K562 (cell line): ENCODE data around the gene HARS2. TPM values are rescaled to one million over a fixed set of nuclear protein-coding genes. Genes with fewer than 3 reads are reported as not detected.

ENCODE experiments used
- FOXA1 ChIP-seq: fragments of 450-650 bp; IDR thresholded peaks from 2 replicates; pipeline ENCODE4 v1.6.1; 2016; ENCODE audit warnings: mild to moderate bottlenecking, borderline replicate concordance
- GABPB2 ChIP-seq: fragments of 250-450 bp; sonication (Bioruptor Pico); conservative IDR thresholded peaks from 2 replicates; pipeline ENCODE4 v1.5.1; 2021; ENCODE audit warnings: mild to moderate bottlenecking
- HBP1 ChIP-seq: fragments of 450-650 bp; formaldehyde crosslinking; IDR thresholded peaks from 2 replicates; pipeline ENCODE4 v1.4.0; 2022; ENCODE audit warnings: missing genetic modification characterization
- ILF3 ChIP-seq: fragments of 450-650 bp; IDR thresholded peaks from 2 replicates; pipeline ENCODE4 v1.6.1; 2018; ENCODE audit warnings: antibody characterized with exemption, mild to moderate bottlenecking, moderate library complexity, borderline replicate concordance
- KAT2B ChIP-seq: IDR thresholded peaks from one replicate; pipeline ENCODE4 v1.6.1; 2012; ENCODE audit warnings: low read depth, mild to moderate bottlenecking, control low read depth, inconsistent platforms, low read length, moderate library complexity
- NUFIP1 ChIP-seq: fragments of 450-650 bp; IDR thresholded peaks from 2 replicates; pipeline ENCODE4 v1.6.1; 2018; ENCODE audit not compliant: partially characterized antibody
- PCBP2 ChIP-seq: fragments of 200-400 bp; formaldehyde crosslinking; IDR thresholded peaks from 2 replicates; pipeline ENCODE4 v1.6.1; 2018; ENCODE audit warnings: low read length, low read depth, mild to moderate bottlenecking, moderate library complexity; ENCODE audit not compliant: poor library complexity, severe bottlenecking
- PHF21A ChIP-seq: fragments of 450-650 bp; IDR thresholded peaks from 2 replicates; pipeline ENCODE4 v1.6.1; 2017; ENCODE audit warnings: low read depth, borderline replicate concordance
- PTBP1 ChIP-seq: fragments of 200-400 bp; formaldehyde crosslinking; IDR thresholded peaks from 2 replicates; pipeline ENCODE4 v1.6.1; 2017; ENCODE audit warnings: low read depth, low read length
- PTTG1 ChIP-seq: fragments of 450-650 bp; IDR thresholded peaks from 2 replicates; pipeline ENCODE4 v1.6.1; 2016; ENCODE audit warnings: low read depth, mild to moderate bottlenecking, missing genetic modification characterization, missing compliant biosample characterization
- PYGO2 ChIP-seq: fragments of 450-650 bp; IDR thresholded peaks from 2 replicates; pipeline ENCODE4 v1.6.1; 2016; ENCODE audit warnings: mild to moderate bottlenecking, missing genetic modification characterization, moderate library complexity, missing compliant biosample characterization
- SLC30A9 ChIP-seq: fragments of 250-450 bp; sonication (Bioruptor Pico); IDR thresholded peaks from 2 replicates; pipeline ENCODE4 v1.8.0; 2022; ENCODE audit warnings: mild to moderate bottlenecking, moderate library complexity
- SMARCB1 ChIP-seq: IDR thresholded peaks from 2 replicates; pipeline ENCODE4 v1.6.1; 2011; ENCODE audit warnings: improper control_type of control experiment, low read depth; ENCODE audit not compliant: insufficient read length
- THRAP3 ChIP-seq: fragments of 450-650 bp; IDR thresholded peaks from 2 replicates; pipeline ENCODE4 v1.6.1; 2016; ENCODE audit warnings: mild to moderate bottlenecking, inconsistent platforms, borderline replicate concordance
- ZBTB8A ChIP-seq: fragments of 450-650 bp; IDR thresholded peaks from 2 replicates; pipeline ENCODE4 v1.6.1; 2018; ENCODE audit warnings: mild to moderate bottlenecking, moderate library complexity; ENCODE audit not compliant: partially characterized antibody
- ZMIZ1 ChIP-seq, 2 experiments: fragments of 150-350 bp in 1 of 2; IDR thresholded peaks; 2 replicates each; pipeline ENCODE4 v1.6.1; 2012 to 2016; ENCODE audit warnings: low read depth in 2 of 2, low read length in 2 of 2, mild to moderate bottlenecking in 1 of 2, moderate library complexity in 1 of 2
- ZNF224 ChIP-seq: sonication (generic); formaldehyde crosslinking; IDR thresholded peaks from 2 replicates; pipeline ENCODE4 v1.8.0; 2022; ENCODE audit warnings: mild to moderate bottlenecking, missing genetic modification reagents
- ZNF274 ChIP-seq: IDR thresholded peaks from 2 replicates; pipeline ENCODE4 v1.6.1; 2011; ENCODE audit warnings: low read depth, mild to moderate bottlenecking, low read length, moderate library complexity, borderline replicate concordance
- polyA plus RNA-seq, 8 experiments: library from polyadenylated mRNA; depleted of rRNA in 4 of 8; stranded (reverse) in 5 of 8; unstranded in 3 of 8; fragments of >200 nt; fragmentation: Nextera tagmentation in 2 of 8; fragmentation: Illumina TruSeq in 1 of 8; extraction: Ambion mirVana in 2 of 8; extraction: Trizol in 1 of 8; gene quantifications; 2 replicates each; pipeline versions ENCODE4 v1.2.1 to v1.2.3, GENCODE V29; 2011 to 2014; ENCODE audit warnings: inconsistent platforms in 1 of 8, missing spikeins in 1 of 8
- total RNA-seq, 7 experiments: library from RNA; depleted of rRNA in 6 of 7; stranded (reverse); fragments of >200 nt in 6 of 7; fragmentation: Illumina TruSeq in 2 of 7; extraction: Trizol in 2 of 7; gene quantifications; 2 replicates each; pipeline versions ENCODE4 v1.2.1 to v1.2.3, GENCODE V29; 2011 to 2021; ENCODE audit warnings: low replicate concordance in 1 of 7
- TF ChIP-seq, protein P1 (sequence below), 2 experiments: fragments of 200-800 bp in 1 of 2; sonication (Bioruptor generic) in 1 of 2; sonication (generic) in 1 of 2; formaldehyde crosslinking in 1 of 2; IDR thresholded peaks in 1 of 2; conservative IDR thresholded peaks in 1 of 2; 2 replicates each; pipeline versions ENCODE4 v1.5.0 to v1.6.1; 2016 to 2020; ENCODE audit warnings: missing compliant biosample characterization in 1 of 2, missing genetic modification characterization in 1 of 2, missing genetic modification reagents in 1 of 2
- TF ChIP-seq, protein P2 (sequence below): sonication (generic); formaldehyde crosslinking; IDR thresholded peaks from 2 replicates; pipeline ENCODE4 v1.8.0; 2022; ENCODE audit warnings: missing genetic modification reagents, mild to moderate bottlenecking, borderline replicate concordance

HARS2 gene
- total and polyA plus RNA-seq, 9 of the 15 experiments (the other 6 are each of a cell fraction or from before 2014, with no cell fraction given) = 8.5 to 41.6 (median 27.1) TPM

- TF ChIP-seq THRAP3 (no peak), SMARCB1 (no peak), GABPB2 (no peak), NUFIP1 (no peak), ILF3 (no peak), ZNF224 (CRISPR knock-in tag) (no peak), HBP1 (CRISPR knock-in tag) (0 out of 2 replicates have a peak, but pooled peaks have one; percentile 42), PHF21A (no peak), PTBP1 (no peak), PYGO2 (tag) (no peak), ZNF274 (no peak), PTTG1 (tag) (no peak), SLC30A9 (CRISPR knock-in tag) (no peak), PCBP2 (no peak), ZBTB8A (no peak), KAT2B (no peak), ZMIZ1 (IDR thresholded peaks at IDR 0.05; ENCODE audit: low read depth in 2 of 2, low read length in 2 of 2) (no peak), FOXA1 (no peak)
- TF ChIP-seq, protein P1, sequence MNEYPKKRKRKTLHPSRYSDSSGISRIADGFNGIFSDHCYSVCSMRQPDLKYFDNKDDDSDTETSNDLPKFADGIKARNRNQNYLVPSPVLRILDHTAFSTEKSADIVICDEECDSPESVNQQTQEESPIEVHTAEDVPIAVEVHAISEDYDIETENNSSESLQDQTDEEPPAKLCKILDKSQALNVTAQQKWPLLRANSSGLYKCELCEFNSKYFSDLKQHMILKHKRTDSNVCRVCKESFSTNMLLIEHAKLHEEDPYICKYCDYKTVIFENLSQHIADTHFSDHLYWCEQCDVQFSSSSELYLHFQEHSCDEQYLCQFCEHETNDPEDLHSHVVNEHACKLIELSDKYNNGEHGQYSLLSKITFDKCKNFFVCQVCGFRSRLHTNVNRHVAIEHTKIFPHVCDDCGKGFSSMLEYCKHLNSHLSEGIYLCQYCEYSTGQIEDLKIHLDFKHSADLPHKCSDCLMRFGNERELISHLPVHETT (CRISPR knock-in tag; conservative IDR thresholded peaks at IDR 0.05 in 1 of 2, IDR thresholded peaks at IDR 0.05 in 1 of 2) = 0 out of 4 replicates have a peak, but pooled peaks of 1 of the 2 experiments have one; percentile 51
- TF ChIP-seq, protein P2, sequence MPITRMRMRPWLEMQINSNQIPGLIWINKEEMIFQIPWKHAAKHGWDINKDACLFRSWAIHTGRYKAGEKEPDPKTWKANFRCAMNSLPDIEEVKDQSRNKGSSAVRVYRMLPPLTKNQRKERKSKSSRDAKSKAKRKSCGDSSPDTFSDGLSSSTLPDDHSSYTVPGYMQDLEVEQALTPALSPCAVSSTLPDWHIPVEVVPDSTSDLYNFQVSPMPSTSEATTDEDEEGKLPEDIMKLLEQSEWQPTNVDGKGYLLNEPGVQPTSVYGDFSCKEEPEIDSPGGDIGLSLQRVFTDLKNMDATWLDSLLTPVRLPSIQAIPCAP (CRISPR knock-in tag) = no peak
These were observed 26.7 kb upstream of the HARS2 start, which contains the start of gene WDR55 (continued) for GRCh38 chr5:140664359-140665119.
